GM23248 (cell line): ENCODE measurements around the gene C1QTNF1.

Source experiments
- EZH2 ChIP-seq: fragments of 200-600 bp; sonication (generic); IDR thresholded peaks from 2 replicates; pipeline ENCODE4 v1.6.1; 2018; ENCODE audit warnings: antibody characterized with exemption, mild to moderate bottlenecking; ENCODE audit not compliant: insufficient read depth, poor library complexity, severe bottlenecking
- EZH2phosphoT487 ChIP-seq: fragments of 200-600 bp; sonication (generic); IDR thresholded peaks from 2 replicates; pipeline ENCODE4 v1.6.1; 2018; ENCODE audit warnings: antibody characterized with exemption, moderate library complexity, mild to moderate bottlenecking, low read depth; ENCODE audit not compliant: insufficient read depth

DNA sequence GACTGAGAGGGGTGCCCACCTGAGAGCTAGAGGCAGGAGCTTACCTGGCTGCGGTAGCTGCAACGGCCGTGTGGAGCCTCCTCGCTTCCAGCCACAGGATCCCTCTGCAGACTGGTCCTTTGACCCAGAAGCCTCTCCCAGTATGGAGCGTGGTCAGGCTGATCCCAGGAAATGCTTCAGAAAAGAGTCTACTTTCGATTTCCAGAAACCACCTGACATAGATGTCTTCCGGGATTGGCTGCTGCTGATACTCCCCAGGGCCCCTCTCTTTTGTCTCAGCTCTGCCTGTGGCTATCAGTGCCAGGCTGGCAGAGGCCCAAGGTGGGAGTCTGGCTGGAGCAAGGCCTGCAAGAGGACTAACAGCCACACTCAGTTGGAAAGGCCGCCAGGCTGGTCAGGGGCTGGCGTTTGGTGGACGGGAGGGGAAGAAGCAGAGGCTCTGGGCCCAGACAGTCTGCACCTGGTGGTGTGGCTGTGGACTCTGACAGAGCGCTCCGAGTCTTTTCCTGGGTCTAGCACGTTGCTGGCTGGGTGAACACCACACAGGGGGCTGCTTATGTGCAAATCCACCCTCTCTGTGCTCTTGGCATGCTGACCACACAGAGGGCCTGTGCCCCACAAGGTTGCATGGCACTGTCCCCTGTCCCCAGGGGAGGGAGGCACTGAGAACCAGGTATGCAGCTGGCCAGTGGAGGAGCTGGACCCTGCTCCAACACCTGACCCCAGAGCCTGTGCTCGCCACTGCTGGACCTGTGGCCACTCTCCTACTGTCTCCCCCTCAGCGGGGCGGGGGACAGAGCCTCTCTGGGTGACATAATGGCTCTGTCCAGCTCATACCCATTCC lies 44.0 kb upstream of the C1QTNF1 start, which contains the start of gene LGALS3BP:
- TF ChIP-seq EZH2phosphoT487 (no peak), EZH2 (no peak)
